Hepatocyte (in vitro differentiated cells): ENCODE data around the gene SPATA1. TPM values are rescaled to one million over a fixed set of nuclear protein-coding genes. Genes with fewer than 3 reads are reported as not detected.

ENCODE experiments used
- DNase-seq: peaks from one replicate; pipeline ENCODE4 v3.0.0-alpha.2; 2016; ENCODE audit warnings: low spot score
- H2AFZ ChIP-seq: fragments of 200-600 bp; sonication (generic); 2 replicates; pipeline ENCODE4 v1.6.0; 2016; ENCODE audit warnings: antibody characterized with exemption, mild to moderate bottlenecking
- H3K27ac ChIP-seq: fragments of 200-600 bp; sonication (generic); 2 replicates; pipeline ENCODE4 v1.5.1; 2016; ENCODE audit warnings: mild to moderate bottlenecking
- H3K27me3 ChIP-seq: fragments of 200-600 bp; sonication (generic); 2 replicates; pipeline ENCODE4 v1.6.1; 2016
- H3K36me3 ChIP-seq: fragments of 200-600 bp; sonication (generic); replicated peaks from 2 replicates; pipeline ENCODE4 v1.5.1; 2016; ENCODE audit warnings: low read depth; ENCODE audit not compliant: insufficient read depth
- H3K4me1 ChIP-seq: fragments of 200-600 bp; sonication (generic); 2 replicates; pipeline ENCODE4 v1.5.1; 2016; ENCODE audit warnings: mild to moderate bottlenecking, moderate library complexity; ENCODE audit not compliant: insufficient read depth
- H3K4me2 ChIP-seq: fragments of 200-600 bp; sonication (generic); 2 replicates; pipeline ENCODE4 v1.6.0; 2016
- H3K4me3 ChIP-seq: fragments of 200-600 bp; sonication (generic); 2 replicates; pipeline ENCODE4 v1.5.1; 2016; ENCODE audit warnings: mild to moderate bottlenecking
- H3K79me2 ChIP-seq: fragments of 200-600 bp; sonication (generic); 2 replicates; pipeline ENCODE4 v1.6.0; 2017; ENCODE audit warnings: mild to moderate bottlenecking
- H3K9me2 ChIP-seq: fragments of 200-600 bp; sonication (generic); replicated peaks from 2 replicates; pipeline ENCODE4 v1.6.0; 2017; ENCODE audit warnings: mild to moderate bottlenecking; ENCODE audit not compliant: insufficient read depth
- H3K9me3 ChIP-seq: fragments of 200-600 bp; sonication (generic); 2 replicates; pipeline ENCODE4 v1.5.1; 2016; ENCODE audit warnings: low read depth, mild to moderate bottlenecking
- H4K20me1 ChIP-seq: fragments of 200-600 bp; sonication (generic); 2 replicates; pipeline ENCODE4 v1.6.0; 2016; ENCODE audit warnings: mild to moderate bottlenecking; ENCODE audit not compliant: insufficient read depth, poor library complexity, severe bottlenecking
- CTCF ChIP-seq: fragments of 200-600 bp; sonication (generic); IDR thresholded peaks from 2 replicates; pipeline ENCODE4 v1.5.1; 2016; ENCODE audit warnings: antibody characterized with exemption, mild to moderate bottlenecking; ENCODE audit not compliant: poor library complexity
- EZH2 ChIP-seq: fragments of 200-600 bp; sonication (generic); IDR thresholded peaks from 2 replicates; pipeline ENCODE4 v1.6.1; 2016; ENCODE audit warnings: antibody characterized with exemption, mild to moderate bottlenecking, borderline replicate concordance
- EZH2phosphoT487 ChIP-seq: fragments of 200-600 bp; sonication (generic); IDR thresholded peaks from one replicate; pipeline ENCODE4 v1.6.1; 2018; ENCODE audit warnings: antibody characterized with exemption, mild to moderate bottlenecking, low read depth, moderate library complexity; ENCODE audit not compliant: unreplicated experiment, severe bottlenecking
- WGBS: methylation state at CpG from one replicate; pipeline ENCODE4 v1.1.6; 2016; ENCODE audit warnings: low lambda C conversion rate; ENCODE audit errors: missing lambda C conversion rate; 5-methylcytosine and 5-hydroxymethylcytosine counted together
- polyA plus RNA-seq: library from polyadenylated mRNA; unstranded; fragments of >200 nt; fragmentation: Nextera tagmentation; extraction: Ambion mirVana; gene quantifications from 2 replicates; pipeline ENCODE4 v1.2.1, GENCODE V29; 2016
- total RNA-seq: library from RNA; depleted of rRNA; stranded (reverse); fragments of >200 nt; gene quantifications from 2 replicates; pipeline ENCODE4 v1.2.3, GENCODE V29; 2014

SPATA1 gene
- total and polyA plus RNA-seq, 2 experiments from 2014 or later: 0.70 to 0.90 TPM

DNA sequence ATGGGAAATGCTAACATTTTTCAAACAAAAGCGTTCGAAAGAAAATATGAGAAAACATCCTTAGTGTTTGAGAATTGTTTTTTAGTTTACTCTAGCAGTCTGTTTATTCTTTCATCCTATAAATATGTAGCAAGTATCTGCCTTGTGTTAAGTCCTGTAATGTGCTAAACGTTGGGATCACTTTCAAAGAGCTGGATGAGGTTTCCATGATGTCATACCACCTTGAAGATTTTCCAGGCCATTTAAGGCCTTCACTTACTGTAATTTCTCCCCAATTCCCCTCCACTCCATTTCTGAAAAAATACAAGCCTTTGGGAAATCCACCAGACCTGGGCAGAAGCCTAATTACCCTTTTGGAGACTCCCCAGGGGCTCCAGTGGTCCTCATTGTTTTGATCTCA, 92.2 kb downstream of the SPATA1 start:
- no peaks in the 10 kb centered on the region for H3K27me3 ChIP-seq
- no peaks in the 10 kb centered on the region for H4K20me1 ChIP-seq
- H3K4me3 ChIP-seq: no peak overlapping the region
- H3K27ac ChIP-seq: peak overlapping the region; percentile 57
- H3K4me1 ChIP-seq: no peaks in the 10 kb centered on the region
- no peak for TF ChIP-seq EZH2phosphoT487
- no peak for TF ChIP-seq EZH2
- TF ChIP-seq CTCF: no peak
- H3K79me2 ChIP-seq: no peaks in the 10 kb centered on the region
- no peaks in the 10 kb centered on the region for H3K36me3 ChIP-seq
- H2AFZ ChIP-seq: no peak overlapping the region
- no peak for DNase-seq
- H3K4me2 ChIP-seq: no peak overlapping the region
- 66% methylated on average over 3 of the region's 3 CpGs for WGBS
- H3K9me3 ChIP-seq: no peaks in the 10 kb centered on the region
- no peaks in the 10 kb centered on the region for H3K9me2 ChIP-seq

GRCh38 chr1:84598846-84599741, 92.9 kb downstream of the SPATA1 start:
- TF ChIP-seq EZH2 (no peak), EZH2phosphoT487 (no peak), CTCF (no peak)
- Histone ChIP-seq H3K4me1 (no peaks in the 10 kb centered on the region), H2AFZ (no peak overlapping the region)

GRCh38 chr1:84600796-84601195, 94.6 kb downstream of the SPATA1 start:
- Histone ChIP-seq H3K27ac (peak overlapping the region; percentile 30), H3K4me1 (no peaks in the 10 kb centered on the region), H3K27me3 (no peaks in the 10 kb centered on the region), H4K20me1 (no peaks in the 10 kb centered on the region), H2AFZ (no peak overlapping the region), H3K4me2 (no peak overlapping the region), H3K79me2 (no peaks in the 10 kb centered on the region), H3K9me3 (peaks cover 11% of the 10 kb centered on the region), H3K9me2 (no peaks in the 10 kb centered on the region), H3K4me3 (no peak overlapping the region), H3K36me3 (no peaks in the 10 kb centered on the region)
- WGBS: 96% methylated on average over 4 of the region's 5 CpGs
- TF ChIP-seq EZH2: no peak
- DNase-seq: no peak

More at GRCh38 chr1:84598846-84599741, 92.9 kb downstream of the SPATA1 start:
- H3K4me3 ChIP-seq: no peak overlapping the region
- H3K79me2 ChIP-seq: no peaks in the 10 kb centered on the region
- no peaks in the 10 kb centered on the region for H3K9me3 ChIP-seq
- no peaks in the 10 kb centered on the region for H4K20me1 ChIP-seq
- H3K27me3 ChIP-seq: no peaks in the 10 kb centered on the region
- no peak overlapping the region for H3K4me2 ChIP-seq
- 69% methylated on average over 5 of the region's 5 CpGs for WGBS
- no peaks in the 10 kb centered on the region for H3K9me2 ChIP-seq
- no peaks in the 10 kb centered on the region for H3K36me3 ChIP-seq
- DNase-seq: no peak
- H3K27ac ChIP-seq: peak overlapping the region; percentile 57

DNA sequence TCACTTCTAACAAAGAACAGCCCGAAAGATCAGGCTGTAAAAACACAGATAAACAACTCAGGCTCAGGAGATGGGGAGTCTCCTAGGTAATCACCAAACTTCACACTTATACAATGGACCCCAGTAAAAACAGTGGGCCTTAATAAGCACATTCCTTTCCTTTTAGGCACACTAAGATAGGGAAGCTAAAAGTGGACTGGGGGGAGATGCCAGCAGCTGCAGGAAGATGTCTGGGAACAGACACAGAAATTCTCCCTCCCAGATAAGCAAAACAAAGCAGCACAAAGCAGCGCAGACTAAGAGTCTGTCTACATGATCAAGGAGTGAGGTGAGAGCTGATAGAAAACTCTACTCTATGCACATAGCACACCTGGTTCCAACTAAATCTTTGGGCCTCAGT, 97.0 kb downstream of the SPATA1 start:
- Histone ChIP-seq H3K79me2 (no peaks in the 10 kb centered on the region), H3K4me2 (peak overlapping the region; percentile 65), H3K9me2 (no peaks in the 10 kb centered on the region), H4K20me1 (no peaks in the 10 kb centered on the region), H3K9me3 (peaks cover 11% of the 10 kb centered on the region), H3K27me3 (no peaks in the 10 kb centered on the region), H3K4me3 (no peak overlapping the region), H3K36me3 (no peaks in the 10 kb centered on the region), H2AFZ (no peak overlapping the region), H3K4me1 (no peaks in the 10 kb centered on the region), H3K27ac (peak overlapping the region; percentile 80)
- TF ChIP-seq EZH2phosphoT487: no peak
- TF ChIP-seq CTCF: no peak
- TF ChIP-seq EZH2: no peak
- DNase-seq: no peak
- WGBS: 16% methylated on average over 2 of the region's 2 CpGs
